ENCODE data around the gene GDAP2. TPM values are rescaled to one million over a fixed set of nuclear protein-coding genes. Genes with fewer than 3 reads are reported as not detected.

Gene GDAP2
- total and polyA plus RNA-seq, 2 of the 4 experiments (the other 2 are of a cell fraction), result 5.4 to 27.1 TPM

- Histone ChIP-seq H4K8ac (ENCODE audit: low read depth in 2 of 2, low read length in 2 of 2) (no peak overlapping the region), H2AK9ac (replicated peaks; ENCODE audit: low read depth, low read length, poor library complexity) (no peak overlapping the region), H3K9me1 (ENCODE audit: insufficient read depth, low read length) (peaks cover 3% of the 10 kb centered on the region; the same call in 1 of the 2 replicates), H2BK5ac (ENCODE audit: low read depth, low read length, poor library complexity, severe bottlenecking) (no peak overlapping the region), H3K9me3 (ENCODE audit: control insufficient read depth, insufficient read depth, low read length) (no peaks in the 10 kb centered on the region), H3K4me1 (ENCODE audit: control insufficient read depth, insufficient read depth, low read length) (no peaks in the 10 kb centered on the region), H3K9ac (ENCODE audit: low read depth, low read length) (no peak overlapping the region), H2BK20ac (ENCODE audit: low read depth, low read length) (no peak overlapping the region), H2BK15ac (ENCODE audit: low read depth, low read length) (no peak overlapping the region), H4K20me1 (ENCODE audit: insufficient read depth, low read length) (no peaks in the 10 kb centered on the region), H3K27ac (ENCODE audit: insufficient read depth, low read length) (no peak overlapping the region), H3K79me1 (ENCODE audit: low read depth in 1 of 2, low read length in 2 of 2) (no peaks in the 10 kb centered on the region; a peak in 1 of 4 replicates), H3K14ac (replicated peaks; ENCODE audit: low read depth, low read length) (no peak overlapping the region), H3K56ac (ENCODE audit: extremely low read depth, insufficient read depth, low read length) (no peak overlapping the region), H2AK5ac (ENCODE audit: low read depth, low read length) (no peak overlapping the region), H4K5ac (ENCODE audit: low read depth, low read length) (no peak overlapping the region), H3K4ac (ENCODE audit: low read depth, low read length) (no peak overlapping the region), H4K91ac (ENCODE audit: insufficient read depth, low read depth, low read length) (no peak overlapping the region), H3K4me3 (ENCODE audit: insufficient read depth, low read depth, low read length) (no peak overlapping the region), H3K4me2 (ENCODE audit: low read depth, low read length) (no peak overlapping the region), H2BK120ac (ENCODE audit: low read depth, low read length) (no peak overlapping the region), H3K18ac (ENCODE audit: low read depth, low read length) (no peak overlapping the region), H3K27me3 (ENCODE audit: control insufficient read depth, insufficient read depth, low read length) (no peaks in the 10 kb centered on the region), H3K23ac (ENCODE audit: low read depth, low read length) (no peak overlapping the region), H2AFZ (replicated peaks; ENCODE audit: low read length, poor library complexity) (no peak overlapping the region), H3K36me3 (ENCODE audit: control insufficient read depth, insufficient read depth, low read length) (peaks cover 4% of the 10 kb centered on the region)
- ChIA-PET POLR2A (ENCODE audit: unreplicated experiment) (no interaction called here), CTCF (no interaction called here)
- TF ChIP-seq NFE2L2 (IDR thresholded peaks at IDR 0.05; ENCODE audit: low read depth, low read length) (no peak), RFX5 (IDR thresholded peaks at IDR 0.05; ENCODE audit: low read depth, low read length) (no peak), RCOR1 (IDR thresholded peaks at IDR 0.05; ENCODE audit: insufficient replicate concordance, low read length) (no peak), RAD21 (IDR thresholded peaks at IDR 0.05; ENCODE audit: low read length) (no peak), CEBPB (IDR thresholded peaks at IDR 0.05; ENCODE audit: low read depth, low read length) (no peak), MAZ (IDR thresholded peaks at IDR 0.05; ENCODE audit: borderline replicate concordance, low read depth, low read length) (no peak), FOS (IDR thresholded peaks at IDR 0.05; ENCODE audit: low read depth, low read length) (no peak), CTCF (conservative IDR thresholded peaks at IDR 0.05; ENCODE audit: low read depth, low read length) (no peak), MXI1 (IDR thresholded peaks at IDR 0.05; ENCODE audit: borderline replicate concordance, low read depth, low read length) (no peak), POLR2A (IDR thresholded peaks at IDR 0.05; ENCODE audit: low read depth, low read length) (no peak), CHD1 (IDR thresholded peaks at IDR 0.05; ENCODE audit: low read depth, low read length) (no peak), USF2 (IDR thresholded peaks at IDR 0.05; ENCODE audit: low read depth, low read length) (no peak)
- in situ Hi-C loops (cut with MboI; ENCODE audit: low sequenced_read_pairs), result no loop called here
- dilution Hi-C loops (cut with HindIII; ENCODE audit: low sequenced_read_pairs, unreplicated experiment), result no loop called here
- ATAC-seq (ENCODE audit: low read depth), result no peak
- BruUV-seq (replicated peaks), result no TSS peak
- 100% methylated on average over 1 of the region's 3 CpGs; no CpG with 5 or more reads in 1 of the 2 experiments for WGBS, 2 experiments (ENCODE audit: extremely low coverage in 2 of 2, insufficient read length in 1 of 2)
- DNase-seq, result peak; percentile 15
- intact Hi-C loops (cut with micrococcal nuclease), result loop anchor here (5.0 kb wide), 1 partner anchor 183 kb away; no protein-coding TSS in a partner anchor
Measured at GRCh38 chr1:117964290-117965038, 35.0 kb upstream of the GDAP2 start.
